ENCODE results near the gene HINT2.

DNA sequence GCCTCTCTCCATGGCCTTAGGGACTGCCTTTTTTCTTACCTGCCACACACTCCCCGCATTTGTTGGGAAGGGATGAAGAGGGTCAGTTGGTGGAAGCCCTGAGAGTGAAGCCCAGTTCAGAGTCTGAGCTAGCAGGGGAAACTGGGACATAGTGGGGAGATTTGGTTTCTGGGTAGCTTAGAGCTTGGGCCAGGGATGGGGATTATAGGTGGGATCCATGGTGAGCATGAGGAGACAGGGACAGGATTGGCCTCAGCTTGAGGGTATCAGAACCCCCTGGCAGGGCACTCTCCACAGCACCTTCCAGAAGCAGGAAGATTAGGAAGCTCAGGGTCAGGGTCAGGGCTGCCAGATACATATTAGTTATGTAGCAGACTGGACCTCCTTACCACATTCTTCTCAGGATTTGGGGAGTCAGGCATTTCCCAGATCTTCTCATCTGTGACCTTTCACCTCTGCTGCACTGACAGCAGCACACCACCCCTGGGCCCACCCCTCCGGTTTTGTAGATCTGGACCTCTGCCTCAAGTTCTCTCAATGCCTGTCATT is 37.5 kb upstream of the HINT2 start:
- TF ChIP-seq, protein P1, sequence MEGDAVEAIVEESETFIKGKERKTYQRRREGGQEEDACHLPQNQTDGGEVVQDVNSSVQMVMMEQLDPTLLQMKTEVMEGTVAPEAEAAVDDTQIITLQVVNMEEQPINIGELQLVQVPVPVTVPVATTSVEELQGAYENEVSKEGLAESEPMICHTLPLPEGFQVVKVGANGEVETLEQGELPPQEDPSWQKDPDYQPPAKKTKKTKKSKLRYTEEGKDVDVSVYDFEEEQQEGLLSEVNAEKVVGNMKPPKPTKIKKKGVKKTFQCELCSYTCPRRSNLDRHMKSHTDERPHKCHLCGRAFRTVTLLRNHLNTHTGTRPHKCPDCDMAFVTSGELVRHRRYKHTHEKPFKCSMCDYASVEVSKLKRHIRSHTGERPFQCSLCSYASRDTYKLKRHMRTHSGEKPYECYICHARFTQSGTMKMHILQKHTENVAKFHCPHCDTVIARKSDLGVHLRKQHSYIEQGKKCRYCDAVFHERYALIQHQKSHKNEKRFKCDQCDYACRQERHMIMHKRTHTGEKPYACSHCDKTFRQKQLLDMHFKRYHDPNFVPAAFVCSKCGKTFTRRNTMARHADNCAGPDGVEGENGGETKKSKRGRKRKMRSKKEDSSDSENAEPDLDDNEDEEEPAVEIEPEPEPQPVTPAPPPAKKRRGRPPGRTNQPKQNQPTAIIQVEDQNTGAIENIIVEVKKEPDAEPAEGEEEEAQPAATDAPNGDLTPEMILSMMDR (IDR thresholded peaks at IDR 0.05; ENCODE audit: borderline replicate concordance, extremely low read depth, low read length, poor library complexity, severe bottlenecking), result no peak
- no peak for TF ChIP-seq EZH2 (IDR thresholded peaks at IDR 0.05; ENCODE audit: borderline replicate concordance, low read depth, low read length, severe bottlenecking)

Measured in DND-41 (cell line).